SK-N-SH (cell line): ENCODE measurements around the gene TMEM191C. TPM values are rescaled to one million over a fixed set of nuclear protein-coding genes. Genes with fewer than 3 reads are reported as not detected.
"Not testable (repeated sequence)": the region's sequence is repeated elsewhere in the genome, so short reads cannot be mapped to it uniquely, and the experiment has no call there.

ENCODE experiments used
- CTCF ChIA-PET: fragments of 300-600, 350-600 bp; formaldehyde crosslinking; extraction: SDS; loops from one replicate; lab custom pipeline; 2021; lab: Yijun Ruan, JAX
- POLR2A ChIA-PET: fragments of 350-600 bp; sonication (Branson Sonifier 250); formaldehyde crosslinking; extraction: SDS; loops from one replicate; lab custom pipeline; 2020; ENCODE audit warnings: antibody characterized with exemption, inconsistent platforms; lab: Yijun Ruan, JAX
- DNase-seq: peaks from one replicate; pipeline ENCODE4 v3.0.0; 2012
- H2AFZ ChIP-seq: fragments of 200-600 bp; sonication (generic); 2 replicates; pipeline ENCODE4 v1.8.1; 2016; ENCODE audit warnings: antibody characterized with exemption, mild to moderate bottlenecking, low read depth
- H3F3A ChIP-seq: fragments of 200-600 bp; sonication (generic); replicated peaks from 2 replicates; pipeline ENCODE3; 2016; ENCODE audit warnings: antibody characterized with exemption, mild to moderate bottlenecking; ENCODE audit not compliant: insufficient read depth
- H3K27ac ChIP-seq, 2 experiments: fragments of 200-500 bp in 1 of 2; fragments of 200-600 bp in 1 of 2; sonication (Bioruptor generic) in 1 of 2; sonication (generic), shearing (Covaris generic) in 1 of 2; 2 replicates each; pipeline versions ENCODE4 v1.5.1 to v1.6.1; 2014 to 2016; ENCODE audit warnings: low read depth in 2 of 2, inconsistent platforms in 1 of 2, low read length in 1 of 2, mild to moderate bottlenecking in 1 of 2, mixed read lengths in 1 of 2
- H3K27me3 ChIP-seq: fragments of 200-600 bp; sonication (generic), shearing (Covaris generic); 2 replicates; pipeline ENCODE4 v1.6.1; 2016; ENCODE audit warnings: mixed run types; ENCODE audit not compliant: insufficient read depth
- H3K36me3 ChIP-seq, 2 experiments: fragments of 200-500 bp in 1 of 2; fragments of 200-600 bp in 1 of 2; sonication (Bioruptor generic) in 1 of 2; sonication (generic) in 1 of 2; replicated peaks in 1 of 2; 2 replicates each; pipeline versions ENCODE3 to v1.5.1; 2014 to 2016; ENCODE audit warnings: low read length in 1 of 2, mild to moderate bottlenecking in 1 of 2; ENCODE audit not compliant: insufficient read depth in 2 of 2, control insufficient read depth in 1 of 2
- H3K4me1 ChIP-seq, 2 experiments: fragments of 200-500 bp in 1 of 2; fragments of 200-600 bp in 1 of 2; sonication (Bioruptor generic) in 1 of 2; sonication (generic), shearing (Covaris generic) in 1 of 2; 2 replicates each; pipeline versions ENCODE4 v1.5.1 to v1.6.1; 2014 to 2016; ENCODE audit warnings: low read depth in 1 of 2, low read length in 1 of 2, mixed run types in 1 of 2; ENCODE audit not compliant: insufficient read depth in 2 of 2, control insufficient read depth in 1 of 2
- H3K4me2 ChIP-seq: fragments of 200-600 bp; sonication (generic), shearing (Covaris generic); 2 replicates; pipeline ENCODE4 v1.6.1; 2017; ENCODE audit warnings: mixed run types
- H3K4me3 ChIP-seq, 2 experiments: fragments of 200-500 bp in 1 of 2; fragments of 200-600 bp in 1 of 2; sonication (Bioruptor generic) in 1 of 2; sonication (generic), shearing (Covaris generic) in 1 of 2; 2 replicates each; pipeline versions ENCODE4 v1.5.1 to v1.8.1; 2014 to 2016; ENCODE audit warnings: low read depth in 2 of 2, inconsistent platforms in 1 of 2, low read length in 1 of 2, mild to moderate bottlenecking in 1 of 2, mixed read lengths in 1 of 2, moderate library complexity in 1 of 2
- H3K79me2 ChIP-seq: fragments of 200-600 bp; sonication (generic); 2 replicates; pipeline ENCODE4 v1.8.1; 2017; ENCODE audit warnings: mild to moderate bottlenecking; ENCODE audit not compliant: insufficient read depth
- H3K9ac ChIP-seq: fragments of 200-600 bp; sonication (generic); 2 replicates; pipeline ENCODE4 v1.6.1; 2017; ENCODE audit warnings: mixed run types
- H3K9me2 ChIP-seq: fragments of 200-600 bp; sonication (generic); 2 replicates; pipeline ENCODE4 v1.6.1; 2017; ENCODE audit warnings: mixed run types
- H3K9me3 ChIP-seq: fragments of 200-600 bp; sonication (generic); 2 replicates; pipeline ENCODE4 v1.6.1; 2017; ENCODE audit warnings: mixed run types, mild to moderate bottlenecking, moderate library complexity
- H4K20me1 ChIP-seq: fragments of 200-600 bp; sonication (generic); 2 replicates; pipeline ENCODE4 v1.6.1; 2017; ENCODE audit warnings: mild to moderate bottlenecking, mixed run types; ENCODE audit not compliant: insufficient read depth
- CHD2 ChIP-seq: fragments of 150-350 bp; IDR thresholded peaks from 2 replicates; pipeline ENCODE4 v1.6.1; 2018; ENCODE audit warnings: low read length; ENCODE audit not compliant: partially characterized antibody
- ELF1 ChIP-seq: IDR thresholded peaks from 2 replicates; pipeline ENCODE4 v1.4.0; 2012
- EP300 ChIP-seq, 2 experiments: IDR thresholded peaks; 2 replicates each; pipeline versions ENCODE4 v1.4.0 to v1.6.1; 2012; ENCODE audit warnings: borderline replicate concordance in 1 of 2, low read depth in 1 of 2, low read length in 1 of 2
- FOXJ3 ChIP-seq: sonication (generic); formaldehyde crosslinking; IDR thresholded peaks from 2 replicates; pipeline ENCODE4 v1.5.1; 2020; ENCODE audit warnings: mild to moderate bottlenecking, missing genetic modification reagents
- GATA2 ChIP-seq: sonication (generic); formaldehyde crosslinking; IDR thresholded peaks from 2 replicates; pipeline ENCODE4 v1.5.0; 2020; ENCODE audit warnings: mild to moderate bottlenecking, missing genetic modification reagents
- MXI1 ChIP-seq: IDR thresholded peaks from 2 replicates; pipeline ENCODE4 v1.6.1; 2012; ENCODE audit warnings: mild to moderate bottlenecking, low read depth, low read length, improper control_type of control experiment
- NFIC ChIP-seq: IDR thresholded peaks from 2 replicates; pipeline ENCODE4 v1.4.0; 2012; ENCODE audit warnings: borderline replicate concordance
- POLR2AphosphoS5 ChIP-seq: IDR thresholded peaks from 2 replicates; pipeline ENCODE4 v1.6.1; 2012; ENCODE audit warnings: low read depth, low read length
- RAD21 ChIP-seq: IDR thresholded peaks from 2 replicates; pipeline ENCODE4 v1.6.1; 2012; ENCODE audit warnings: mild to moderate bottlenecking, low read length
- RXRA ChIP-seq: IDR thresholded peaks from 2 replicates; pipeline ENCODE4 v1.4.0; 2012; ENCODE audit warnings: low read depth, mild to moderate bottlenecking, borderline replicate concordance
- SIN3A ChIP-seq: IDR thresholded peaks from 2 replicates; pipeline ENCODE4 v1.6.1; 2012; ENCODE audit warnings: low read depth, mild to moderate bottlenecking, low read length, moderate library complexity, borderline replicate concordance
- SMC3 ChIP-seq: IDR thresholded peaks from 2 replicates; pipeline ENCODE4 v1.6.1; 2012; ENCODE audit warnings: low read depth, low read length, improper control_type of control experiment
- TAF1 ChIP-seq: IDR thresholded peaks from 2 replicates; pipeline ENCODE4 v1.6.1; 2012; ENCODE audit warnings: low read depth, mild to moderate bottlenecking, low read length, moderate library complexity, borderline replicate concordance
- TEAD4 ChIP-seq: IDR thresholded peaks from 2 replicates; pipeline ENCODE4 v1.4.0; 2012; ENCODE audit warnings: mild to moderate bottlenecking, borderline replicate concordance; ENCODE audit not compliant: insufficient read depth
- YY1 ChIP-seq: IDR thresholded peaks from 2 replicates; pipeline ENCODE4 v1.4.0; 2012; ENCODE audit warnings: low read depth, mild to moderate bottlenecking
- WGBS: methylation state at CpG from one replicate; pipeline ENCODE4 v1.1.6; 2017; ENCODE audit warnings: low lambda C conversion rate; 5-methylcytosine and 5-hydroxymethylcytosine counted together
- polyA plus RNA-seq, 3 experiments: library from polyadenylated mRNA; depleted of rRNA; stranded (reverse); fragments of >200 nt; gene quantifications; 2 replicates each; pipeline ENCODE4 v1.2.3, GENCODE V29; 2012
- TF ChIP-seq, protein P1 (sequence below): IDR thresholded peaks from 2 replicates; pipeline ENCODE4 v1.4.0; 2012; ENCODE audit warnings: low read depth, borderline replicate concordance
- TF ChIP-seq, protein P2 (sequence below): IDR thresholded peaks from 2 replicates; pipeline ENCODE4 v1.6.1; 2012; ENCODE audit warnings: mild to moderate bottlenecking, low read depth, low read length, moderate library complexity
- TF ChIP-seq, protein P3 (sequence below): IDR thresholded peaks from 2 replicates; pipeline ENCODE4 v1.4.0; 2012; ENCODE audit warnings: low read depth
- TF ChIP-seq, protein P4 (sequence below): fragments of 150-350 bp; IDR thresholded peaks from 2 replicates; pipeline ENCODE4 v1.6.1; 2017; ENCODE audit warnings: antibody characterized with exemption, low read length, low read depth, borderline replicate concordance
- TF ChIP-seq, protein P5 (sequence below): IDR thresholded peaks from 2 replicates; pipeline ENCODE4 v1.4.0; 2012; ENCODE audit warnings: low read depth, borderline replicate concordance

TMEM191C gene
- polyA plus RNA-seq, 1 of the 3 experiments (the other 2 are of a cell fraction) = 3.4 TPM

DNA sequence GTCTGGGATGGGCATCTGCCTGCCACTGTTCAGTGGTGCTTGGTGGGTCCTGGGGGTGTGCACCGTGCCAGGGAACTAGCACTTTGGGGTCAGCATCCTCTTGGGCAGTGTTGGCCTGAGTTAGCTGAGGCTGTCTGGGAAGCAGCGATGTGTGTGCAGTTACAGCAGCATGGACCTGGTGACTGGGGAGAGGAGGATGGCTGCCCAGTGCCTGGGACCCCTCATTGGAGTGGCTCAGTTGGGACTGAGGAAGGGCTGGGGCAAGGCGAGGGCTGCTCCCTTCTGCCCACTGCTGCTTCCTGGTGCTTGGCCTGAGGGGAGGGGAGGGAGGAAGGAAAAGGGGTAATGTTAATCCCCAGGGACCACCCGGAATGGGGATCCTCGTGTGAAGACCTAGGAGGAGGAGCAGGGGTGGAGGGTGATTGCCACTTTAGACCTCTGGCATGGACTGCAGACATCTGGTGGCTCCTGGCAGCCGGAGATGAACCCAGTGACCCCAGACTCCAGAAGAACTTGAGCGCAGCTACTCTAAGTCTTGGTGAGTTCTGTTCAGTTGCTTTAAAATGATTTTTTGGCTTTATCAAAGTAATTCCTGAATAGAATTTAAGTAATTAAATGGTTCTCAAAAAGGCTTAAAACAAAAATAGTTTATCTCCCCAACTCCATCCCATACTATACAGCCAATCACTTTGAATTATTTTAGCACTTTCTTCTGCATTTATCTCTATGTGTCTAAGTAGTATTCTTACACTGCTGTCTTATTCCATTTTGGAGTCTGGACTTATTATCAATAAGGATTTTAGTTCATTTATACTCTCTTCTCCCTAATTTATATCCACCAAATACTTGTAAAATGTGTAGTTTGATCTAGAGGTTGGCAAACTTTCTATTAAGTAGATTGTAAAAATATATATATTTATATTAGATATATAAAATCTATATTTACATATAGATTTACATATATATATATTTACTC lies 15.4 kb upstream of the TMEM191C start:
- Histone ChIP-seq H3K36me3 (peaks cover 0 to 4% of the 10 kb centered on the region in 2 experiments), H3K9me3 (no peaks in the 10 kb centered on the region), H3K4me1 (peaks cover 0 to 2% of the 10 kb centered on the region in 2 experiments; a peak in 1 of 4 replicates), H3K4me3 (no peak overlapping the region), H3K9ac (no peak overlapping the region), H2AFZ (no peak overlapping the region), H3F3A (no peaks in the 10 kb centered on the region), H4K20me1 (0 out of 2 replicates have a peak, but pooled peaks cover 3% of the 10 kb centered on the region), H3K27ac (no peak overlapping the region), H3K4me2 (no peak overlapping the region), H3K79me2 (no peaks in the 10 kb centered on the region), H3K27me3 (no peaks in the 10 kb centered on the region), H3K9me2 (no peaks in the 10 kb centered on the region)
- ChIA-PET CTCF (no interaction called here), POLR2A (no interaction called here)
- 95% methylated on average over 7 of the region's 7 CpGs for WGBS
- TF ChIP-seq ELF1 (no peak), RAD21 (no peak), EP300 (IDR thresholded peaks at IDR 0.05; ENCODE audit: borderline replicate concordance in 1 of 2, low read depth in 1 of 2, low read length in 1 of 2) (no peak), MXI1 (no peak), TAF1 (no peak), POLR2AphosphoS5 (no peak), SIN3A (no peak), TEAD4 (no peak), GATA2 (CRISPR knock-in tag) (no peak), NFIC (no peak), SMC3 (no peak), FOXJ3 (CRISPR knock-in tag) (no peak), YY1 (no peak), RXRA (no peak), CHD2 (no peak)
- TF ChIP-seq, protein P1, sequence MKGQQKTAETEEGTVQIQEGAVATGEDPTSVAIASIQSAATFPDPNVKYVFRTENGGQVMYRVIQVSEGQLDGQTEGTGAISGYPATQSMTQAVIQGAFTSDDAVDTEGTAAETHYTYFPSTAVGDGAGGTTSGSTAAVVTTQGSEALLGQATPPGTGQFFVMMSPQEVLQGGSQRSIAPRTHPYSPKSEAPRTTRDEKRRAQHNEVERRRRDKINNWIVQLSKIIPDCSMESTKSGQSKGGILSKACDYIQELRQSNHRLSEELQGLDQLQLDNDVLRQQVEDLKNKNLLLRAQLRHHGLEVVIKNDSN = no peak
- TF ChIP-seq, protein P2, sequence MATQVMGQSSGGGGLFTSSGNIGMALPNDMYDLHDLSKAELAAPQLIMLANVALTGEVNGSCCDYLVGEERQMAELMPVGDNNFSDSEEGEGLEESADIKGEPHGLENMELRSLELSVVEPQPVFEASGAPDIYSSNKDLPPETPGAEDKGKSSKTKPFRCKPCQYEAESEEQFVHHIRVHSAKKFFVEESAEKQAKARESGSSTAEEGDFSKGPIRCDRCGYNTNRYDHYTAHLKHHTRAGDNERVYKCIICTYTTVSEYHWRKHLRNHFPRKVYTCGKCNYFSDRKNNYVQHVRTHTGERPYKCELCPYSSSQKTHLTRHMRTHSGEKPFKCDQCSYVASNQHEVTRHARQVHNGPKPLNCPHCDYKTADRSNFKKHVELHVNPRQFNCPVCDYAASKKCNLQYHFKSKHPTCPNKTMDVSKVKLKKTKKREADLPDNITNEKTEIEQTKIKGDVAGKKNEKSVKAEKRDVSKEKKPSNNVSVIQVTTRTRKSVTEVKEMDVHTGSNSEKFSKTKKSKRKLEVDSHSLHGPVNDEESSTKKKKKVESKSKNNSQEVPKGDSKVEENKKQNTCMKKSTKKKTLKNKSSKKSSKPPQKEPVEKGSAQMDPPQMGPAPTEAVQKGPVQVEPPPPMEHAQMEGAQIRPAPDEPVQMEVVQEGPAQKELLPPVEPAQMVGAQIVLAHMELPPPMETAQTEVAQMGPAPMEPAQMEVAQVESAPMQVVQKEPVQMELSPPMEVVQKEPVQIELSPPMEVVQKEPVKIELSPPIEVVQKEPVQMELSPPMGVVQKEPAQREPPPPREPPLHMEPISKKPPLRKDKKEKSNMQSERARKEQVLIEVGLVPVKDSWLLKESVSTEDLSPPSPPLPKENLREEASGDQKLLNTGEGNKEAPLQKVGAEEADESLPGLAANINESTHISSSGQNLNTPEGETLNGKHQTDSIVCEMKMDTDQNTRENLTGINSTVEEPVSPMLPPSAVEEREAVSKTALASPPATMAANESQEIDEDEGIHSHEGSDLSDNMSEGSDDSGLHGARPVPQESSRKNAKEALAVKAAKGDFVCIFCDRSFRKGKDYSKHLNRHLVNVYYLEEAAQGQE = no peak
- TF ChIP-seq, protein P3, sequence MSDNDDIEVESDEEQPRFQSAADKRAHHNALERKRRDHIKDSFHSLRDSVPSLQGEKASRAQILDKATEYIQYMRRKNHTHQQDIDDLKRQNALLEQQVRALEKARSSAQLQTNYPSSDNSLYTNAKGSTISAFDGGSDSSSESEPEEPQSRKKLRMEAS = no peak
- TF ChIP-seq, protein P4, sequence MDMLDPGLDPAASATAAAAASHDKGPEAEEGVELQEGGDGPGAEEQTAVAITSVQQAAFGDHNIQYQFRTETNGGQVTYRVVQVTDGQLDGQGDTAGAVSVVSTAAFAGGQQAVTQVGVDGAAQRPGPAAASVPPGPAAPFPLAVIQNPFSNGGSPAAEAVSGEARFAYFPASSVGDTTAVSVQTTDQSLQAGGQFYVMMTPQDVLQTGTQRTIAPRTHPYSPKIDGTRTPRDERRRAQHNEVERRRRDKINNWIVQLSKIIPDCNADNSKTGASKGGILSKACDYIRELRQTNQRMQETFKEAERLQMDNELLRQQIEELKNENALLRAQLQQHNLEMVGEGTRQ = no peak
- TF ChIP-seq, protein P5, sequence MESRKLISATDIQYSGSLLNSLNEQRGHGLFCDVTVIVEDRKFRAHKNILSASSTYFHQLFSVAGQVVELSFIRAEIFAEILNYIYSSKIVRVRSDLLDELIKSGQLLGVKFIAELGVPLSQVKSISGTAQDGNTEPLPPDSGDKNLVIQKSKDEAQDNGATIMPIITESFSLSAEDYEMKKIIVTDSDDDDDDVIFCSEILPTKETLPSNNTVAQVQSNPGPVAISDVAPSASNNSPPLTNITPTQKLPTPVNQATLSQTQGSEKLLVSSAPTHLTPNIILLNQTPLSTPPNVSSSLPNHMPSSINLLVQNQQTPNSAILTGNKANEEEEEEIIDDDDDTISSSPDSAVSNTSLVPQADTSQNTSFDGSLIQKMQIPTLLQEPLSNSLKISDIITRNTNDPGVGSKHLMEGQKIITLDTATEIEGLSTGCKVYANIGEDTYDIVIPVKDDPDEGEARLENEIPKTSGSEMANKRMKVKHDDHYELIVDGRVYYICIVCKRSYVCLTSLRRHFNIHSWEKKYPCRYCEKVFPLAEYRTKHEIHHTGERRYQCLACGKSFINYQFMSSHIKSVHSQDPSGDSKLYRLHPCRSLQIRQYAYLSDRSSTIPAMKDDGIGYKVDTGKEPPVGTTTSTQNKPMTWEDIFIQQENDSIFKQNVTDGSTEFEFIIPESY = no peak
- no peak for DNase-seq

DNA sequence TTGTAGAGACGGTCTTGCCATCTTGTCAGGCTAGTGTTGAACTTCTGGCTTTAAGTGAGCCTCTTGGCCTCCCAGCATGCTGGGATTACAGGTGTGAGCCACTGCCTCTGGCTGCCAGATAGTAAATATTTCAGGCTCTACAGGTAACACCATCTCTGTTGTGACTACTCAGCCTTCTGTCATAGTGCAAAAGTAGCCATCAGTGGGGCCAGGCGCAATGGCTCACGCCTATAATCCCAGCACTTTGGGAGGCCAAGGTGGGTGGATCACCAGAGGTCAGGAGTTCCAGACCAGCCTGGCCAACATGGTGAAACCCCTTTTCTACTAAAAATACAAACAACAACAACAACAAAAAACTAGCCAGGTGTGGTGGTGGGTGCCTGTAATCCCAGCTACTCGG lies 14.5 kb upstream of the TMEM191C start:
- H3K27me3 ChIP-seq, H3K4me2 ChIP-seq, H3K4me1 ChIP-seq, H3F3A ChIP-seq, H3K27ac ChIP-seq, H3K9me3 ChIP-seq, H3K79me2 ChIP-seq, H4K20me1 ChIP-seq, CTCF ChIA-PET, H3K36me3 ChIP-seq, H3K9me2 ChIP-seq, H3K9ac ChIP-seq, H2AFZ ChIP-seq, DNase-seq, POLR2A ChIA-PET, H3K4me3 ChIP-seq: not testable (repeated sequence)
- WGBS = 93% methylated on average over 4 of the region's 4 CpGs
